Breast epithelium (tissue), 3 donors: ENCODE measurements around the gene SUCLG1.

ENCODE experiments used
- POLR2A ChIP-seq: fragments of 450-650 bp; IDR thresholded peaks from one replicate; pipeline ENCODE4 v1.6.1; 2016; ENCODE audit warnings: antibody characterized with exemption, mild to moderate bottlenecking, moderate library complexity
- POLR2AphosphoS5 ChIP-seq, 3 donors: sonication (generic); formaldehyde crosslinking; IDR thresholded peaks; one replicate each; pipeline ENCODE4 v1.6.1; 2017; ENCODE audit warnings: antibody characterized with exemption in 3 of 3
- TF ChIP-seq, protein P1 (sequence below), 3 donors: fragments of 450-650 bp; IDR thresholded peaks; one replicate each; pipeline ENCODE4 v1.5.1; 2016 to 2017; ENCODE audit warnings: antibody characterized with exemption in 3 of 3, mild to moderate bottlenecking in 3 of 3, moderate library complexity in 3 of 3

DNA sequence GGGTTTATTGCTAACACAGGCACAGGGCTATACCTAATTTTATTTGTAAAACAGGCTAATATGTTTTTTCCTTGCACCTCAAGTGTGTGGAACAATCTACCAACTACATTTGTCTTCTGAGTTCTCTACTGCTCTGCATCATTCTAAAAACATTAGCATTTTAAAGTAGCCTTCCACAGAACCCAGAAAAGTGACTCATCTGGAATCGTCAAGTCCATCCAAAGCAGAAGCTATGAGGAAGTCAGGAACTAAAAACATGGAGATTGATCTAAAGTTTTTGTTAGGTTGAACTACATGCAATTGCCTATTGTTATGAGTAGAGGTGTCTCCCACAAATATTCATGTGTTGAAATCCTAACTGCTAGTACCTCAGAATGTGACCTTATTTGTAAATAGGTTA, 70.9 kb downstream of the SUCLG1 start:
- TF ChIP-seq, protein P1, sequence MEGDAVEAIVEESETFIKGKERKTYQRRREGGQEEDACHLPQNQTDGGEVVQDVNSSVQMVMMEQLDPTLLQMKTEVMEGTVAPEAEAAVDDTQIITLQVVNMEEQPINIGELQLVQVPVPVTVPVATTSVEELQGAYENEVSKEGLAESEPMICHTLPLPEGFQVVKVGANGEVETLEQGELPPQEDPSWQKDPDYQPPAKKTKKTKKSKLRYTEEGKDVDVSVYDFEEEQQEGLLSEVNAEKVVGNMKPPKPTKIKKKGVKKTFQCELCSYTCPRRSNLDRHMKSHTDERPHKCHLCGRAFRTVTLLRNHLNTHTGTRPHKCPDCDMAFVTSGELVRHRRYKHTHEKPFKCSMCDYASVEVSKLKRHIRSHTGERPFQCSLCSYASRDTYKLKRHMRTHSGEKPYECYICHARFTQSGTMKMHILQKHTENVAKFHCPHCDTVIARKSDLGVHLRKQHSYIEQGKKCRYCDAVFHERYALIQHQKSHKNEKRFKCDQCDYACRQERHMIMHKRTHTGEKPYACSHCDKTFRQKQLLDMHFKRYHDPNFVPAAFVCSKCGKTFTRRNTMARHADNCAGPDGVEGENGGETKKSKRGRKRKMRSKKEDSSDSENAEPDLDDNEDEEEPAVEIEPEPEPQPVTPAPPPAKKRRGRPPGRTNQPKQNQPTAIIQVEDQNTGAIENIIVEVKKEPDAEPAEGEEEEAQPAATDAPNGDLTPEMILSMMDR (IDR thresholded peaks at IDR 0.05), result no peak
- TF ChIP-seq POLR2AphosphoS5 (IDR thresholded peaks at IDR 0.05), result no peak
- no peak for TF ChIP-seq POLR2A
